ENCODE results near the gene LRRC53. TPM values are rescaled to one million over a fixed set of nuclear protein-coding genes. Genes with fewer than 3 reads are reported as not detected.

Gene LRRC53
- total RNA-seq, 1 experiment from 2014 or later, result not detected

DNA sequence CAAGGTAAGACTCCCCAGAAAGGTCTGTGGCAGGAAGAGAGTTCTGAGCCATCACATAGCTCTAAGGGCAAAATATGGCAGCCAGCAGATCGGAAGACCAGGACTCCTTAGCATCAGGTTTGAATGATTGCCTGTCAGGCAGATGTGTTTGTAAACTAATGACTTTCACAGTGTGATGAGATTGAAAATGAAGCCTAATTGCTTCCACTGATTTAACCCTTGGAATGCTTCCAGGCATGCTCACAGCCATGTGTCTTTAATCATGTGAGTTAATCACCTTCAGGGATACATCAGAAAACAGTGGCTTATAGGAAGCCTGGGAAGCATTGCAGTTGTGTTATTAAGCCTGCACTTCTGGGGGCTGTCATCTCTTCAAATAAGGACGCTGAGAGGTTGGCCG is 82.8 kb downstream of the LRRC53 start:
- DNase-seq (ENCODE audit: low spot score), result no peak

DNA sequence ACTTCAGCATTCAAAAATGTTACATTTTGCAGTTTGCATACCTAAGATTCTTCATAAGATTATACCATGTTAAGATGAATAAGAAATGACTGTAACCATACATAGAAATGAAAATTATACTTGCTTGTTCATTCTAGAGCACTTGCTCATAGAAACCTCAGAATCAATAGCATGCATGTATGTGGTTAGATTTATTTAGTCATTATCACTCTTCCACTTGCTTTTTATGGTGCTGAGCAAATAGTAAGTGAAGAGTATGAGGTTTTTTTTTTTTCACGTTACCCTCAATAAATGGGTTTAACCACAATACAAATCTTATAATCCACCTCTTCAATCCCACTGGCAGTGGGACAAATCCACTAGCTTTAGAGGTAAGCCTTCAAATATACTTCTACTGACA is 84.7 kb downstream of the LRRC53 start:
- Mint-ChIP-seq H3K4me1 (no peaks in the 10 kb centered on the region), H3K27me3 (ENCODE audit: low read depth) (no peaks in the 10 kb centered on the region), H3K27ac (no peak overlapping the region), H3K36me3 (no peaks in the 10 kb centered on the region), H3K4me3 (no peak overlapping the region), H3K9me3 (no peaks in the 10 kb centered on the region)
- POLR2A ChIA-PET, result no interaction called here
- CTCF ChIA-PET, result no interaction called here
- ATAC-seq (no peak), DNase-seq (ENCODE audit: low spot score) (no peak)
- no peak for TF ChIP-seq NR2C2 (CRISPR knock-in tag; IDR thresholded peaks at IDR 0.05)
- TF ChIP-seq JUN (CRISPR knock-in tag; IDR thresholded peaks at IDR 0.05), result no peak
- TF ChIP-seq, protein P1, sequence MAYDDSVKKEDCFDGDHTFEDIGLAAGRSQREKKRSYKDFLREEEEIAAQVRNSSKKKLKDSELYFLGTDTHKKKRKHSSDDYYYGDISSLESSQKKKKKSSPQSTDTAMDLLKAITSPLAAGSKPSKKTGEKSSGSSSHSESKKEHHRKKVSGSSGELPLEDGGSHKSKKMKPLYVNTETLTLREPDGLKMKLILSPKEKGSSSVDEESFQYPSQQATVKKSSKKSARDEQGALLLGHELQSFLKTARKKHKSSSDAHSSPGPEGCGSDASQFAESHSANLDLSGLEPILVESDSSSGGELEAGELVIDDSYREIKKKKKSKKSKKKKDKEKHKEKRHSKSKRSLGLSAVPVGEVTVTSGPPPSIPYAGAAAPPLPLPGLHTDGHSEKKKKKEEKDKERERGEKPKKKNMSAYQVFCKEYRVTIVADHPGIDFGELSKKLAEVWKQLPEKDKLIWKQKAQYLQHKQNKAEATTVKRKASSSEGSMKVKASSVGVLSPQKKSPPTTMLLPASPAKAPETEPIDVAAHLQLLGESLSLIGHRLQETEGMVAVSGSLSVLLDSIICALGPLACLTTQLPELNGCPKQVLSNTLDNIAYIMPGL (CRISPR knock-in tag; IDR thresholded peaks at IDR 0.05), result no peak
- no peak for TF ChIP-seq EMX1 (CRISPR knock-in tag; IDR thresholded peaks at IDR 0.05)
- TF ChIP-seq TP53 (CRISPR knock-in tag; IDR thresholded peaks at IDR 0.05), result no peak

More for the DNA sequence above, 82.8 kb downstream of the LRRC53 start:
- no peaks in the 10 kb centered on the region for H3K9me3 Mint-ChIP-seq
- H3K4me3 Mint-ChIP-seq, result no peak overlapping the region
- TF ChIP-seq SMAD4 (CRISPR knock-in tag; IDR thresholded peaks at IDR 0.05), result no peak
- TF ChIP-seq, protein P2, sequence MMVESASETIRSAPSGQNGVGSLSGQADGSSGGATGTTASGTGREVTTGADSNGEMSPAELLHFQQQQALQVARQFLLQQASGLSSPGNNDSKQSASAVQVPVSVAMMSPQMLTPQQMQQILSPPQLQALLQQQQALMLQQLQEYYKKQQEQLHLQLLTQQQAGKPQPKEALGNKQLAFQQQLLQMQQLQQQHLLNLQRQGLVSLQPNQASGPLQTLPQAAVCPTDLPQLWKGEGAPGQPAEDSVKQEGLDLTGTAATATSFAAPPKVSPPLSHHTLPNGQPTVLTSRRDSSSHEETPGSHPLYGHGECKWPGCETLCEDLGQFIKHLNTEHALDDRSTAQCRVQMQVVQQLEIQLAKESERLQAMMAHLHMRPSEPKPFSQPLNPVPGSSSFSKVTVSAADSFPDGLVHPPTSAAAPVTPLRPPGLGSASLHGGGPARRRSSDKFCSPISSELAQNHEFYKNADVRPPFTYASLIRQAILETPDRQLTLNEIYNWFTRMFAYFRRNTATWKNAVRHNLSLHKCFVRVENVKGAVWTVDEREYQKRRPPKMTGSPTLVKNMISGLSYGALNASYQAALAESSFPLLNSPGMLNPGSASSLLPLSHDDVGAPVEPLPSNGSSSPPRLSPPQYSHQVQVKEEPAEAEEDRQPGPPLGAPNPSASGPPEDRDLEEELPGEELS (CRISPR knock-in tag; IDR thresholded peaks at IDR 0.05), result no peak
- no peak for TF ChIP-seq GRHL2 (CRISPR knock-in tag; IDR thresholded peaks at IDR 0.05; ENCODE audit: insufficient replicate concordance, severe bottlenecking)
- TF ChIP-seq, protein P3, sequence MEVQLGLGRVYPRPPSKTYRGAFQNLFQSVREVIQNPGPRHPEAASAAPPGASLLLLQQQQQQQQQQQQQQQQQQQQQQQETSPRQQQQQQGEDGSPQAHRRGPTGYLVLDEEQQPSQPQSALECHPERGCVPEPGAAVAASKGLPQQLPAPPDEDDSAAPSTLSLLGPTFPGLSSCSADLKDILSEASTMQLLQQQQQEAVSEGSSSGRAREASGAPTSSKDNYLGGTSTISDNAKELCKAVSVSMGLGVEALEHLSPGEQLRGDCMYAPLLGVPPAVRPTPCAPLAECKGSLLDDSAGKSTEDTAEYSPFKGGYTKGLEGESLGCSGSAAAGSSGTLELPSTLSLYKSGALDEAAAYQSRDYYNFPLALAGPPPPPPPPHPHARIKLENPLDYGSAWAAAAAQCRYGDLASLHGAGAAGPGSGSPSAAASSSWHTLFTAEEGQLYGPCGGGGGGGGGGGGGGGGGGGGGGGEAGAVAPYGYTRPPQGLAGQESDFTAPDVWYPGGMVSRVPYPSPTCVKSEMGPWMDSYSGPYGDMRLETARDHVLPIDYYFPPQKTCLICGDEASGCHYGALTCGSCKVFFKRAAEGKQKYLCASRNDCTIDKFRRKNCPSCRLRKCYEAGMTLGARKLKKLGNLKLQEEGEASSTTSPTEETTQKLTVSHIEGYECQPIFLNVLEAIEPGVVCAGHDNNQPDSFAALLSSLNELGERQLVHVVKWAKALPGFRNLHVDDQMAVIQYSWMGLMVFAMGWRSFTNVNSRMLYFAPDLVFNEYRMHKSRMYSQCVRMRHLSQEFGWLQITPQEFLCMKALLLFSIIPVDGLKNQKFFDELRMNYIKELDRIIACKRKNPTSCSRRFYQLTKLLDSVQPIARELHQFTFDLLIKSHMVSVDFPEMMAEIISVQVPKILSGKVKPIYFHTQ (CRISPR knock-in tag; IDR thresholded peaks at IDR 0.05), result no peak
- TF ChIP-seq TCF7 (CRISPR knock-in tag; IDR thresholded peaks at IDR 0.05; ENCODE audit: low read depth), result no peak
- TF ChIP-seq ZNF232 (CRISPR knock-in tag; IDR thresholded peaks at IDR 0.05), result no peak
- TF ChIP-seq ZBTB21 (CRISPR knock-in tag; IDR thresholded peaks at IDR 0.05; ENCODE audit: borderline replicate concordance), result no peak
- TF ChIP-seq, protein P4, sequence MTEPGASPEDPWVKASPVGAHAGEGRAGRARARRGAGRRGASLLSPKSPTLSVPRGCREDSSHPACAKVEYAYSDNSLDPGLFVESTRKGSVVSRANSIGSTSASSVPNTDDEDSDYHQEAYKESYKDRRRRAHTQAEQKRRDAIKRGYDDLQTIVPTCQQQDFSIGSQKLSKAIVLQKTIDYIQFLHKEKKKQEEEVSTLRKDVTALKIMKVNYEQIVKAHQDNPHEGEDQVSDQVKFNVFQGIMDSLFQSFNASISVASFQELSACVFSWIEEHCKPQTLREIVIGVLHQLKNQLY (CRISPR knock-in tag; IDR thresholded peaks at IDR 0.05), result no peak
- TF ChIP-seq FOXK1 (CRISPR knock-in tag; IDR thresholded peaks at IDR 0.05), result no peak
- TF ChIP-seq RELA (CRISPR knock-in tag; IDR thresholded peaks at IDR 0.05; ENCODE audit: borderline replicate concordance), result no peak
- no peak for TF ChIP-seq ZNF396 (CRISPR knock-in tag; IDR thresholded peaks at IDR 0.05; ENCODE audit: borderline replicate concordance)
- no peak overlapping the region for H3K27ac Mint-ChIP-seq
- no peaks in the 10 kb centered on the region for H3K36me3 Mint-ChIP-seq
- ATAC-seq, result no peak
- POLR2A ChIA-PET, result no interaction called here
- CTCF ChIA-PET, result no interaction called here
- H3K27me3 Mint-ChIP-seq (ENCODE audit: low read depth), result no peaks in the 10 kb centered on the region
- H3K4me1 Mint-ChIP-seq, result no peaks in the 10 kb centered on the region

Data from WTC11 (cell line).